Smooth muscle cell (in vitro differentiated cells): Measurements from ENCODE around the gene GPR139. TPM values are rescaled to one million over a fixed set of nuclear protein-coding genes. Genes with fewer than 3 reads are reported as not detected.
A peak's percentile ranks its signal among the peaks of the same experiment; 100 is the strongest.

Source experiments
- DNase-seq: peaks from one replicate; lab custom pipeline; 2025; ENCODE audit not compliant: unreplicated experiment; lab: John Stamatoyannopoulos, UW
- H2AFZ ChIP-seq: fragments of 200-600 bp; sonication (generic); 2 replicates; pipeline ENCODE4 v1.6.0; 2016; ENCODE audit warnings: antibody characterized with exemption, low read depth, mild to moderate bottlenecking
- H3F3A ChIP-seq: fragments of 200-600 bp; sonication (generic); 2 replicates; pipeline ENCODE4 v1.6.0; 2017; ENCODE audit warnings: antibody characterized with exemption, low read depth
- H3K27ac ChIP-seq: fragments of 200-600 bp; sonication (generic); 2 replicates; pipeline ENCODE4 v1.5.1; 2016; ENCODE audit warnings: low read depth, mild to moderate bottlenecking
- H3K27me3 ChIP-seq: fragments of 200-600 bp; sonication (generic); 2 replicates; pipeline ENCODE4 v1.6.1; 2016; ENCODE audit warnings: low read depth, mild to moderate bottlenecking
- H3K36me3 ChIP-seq: fragments of 200-600 bp; sonication (generic); 2 replicates; pipeline ENCODE4 v1.5.1; 2016; ENCODE audit warnings: low read depth
- H3K4me1 ChIP-seq: fragments of 200-600 bp; sonication (generic); 2 replicates; pipeline ENCODE4 v1.5.1; 2016; ENCODE audit warnings: low read depth
- H3K4me2 ChIP-seq: fragments of 200-600 bp; sonication (generic); 2 replicates; pipeline ENCODE4 v1.6.0; 2016; ENCODE audit warnings: mild to moderate bottlenecking
- H3K4me3 ChIP-seq: fragments of 200-600 bp; sonication (generic); 2 replicates; pipeline ENCODE4 v1.5.1; 2016; ENCODE audit warnings: mild to moderate bottlenecking
- H3K79me2 ChIP-seq: fragments of 200-600 bp; sonication (generic); 2 replicates; pipeline ENCODE4 v1.6.0; 2016; ENCODE audit warnings: low read depth, mild to moderate bottlenecking
- H3K9ac ChIP-seq: fragments of 200-600 bp; sonication (generic); 2 replicates; pipeline ENCODE4 v1.6.0; 2016; ENCODE audit warnings: low read depth
- H3K9me3 ChIP-seq: fragments of 200-600 bp; sonication (generic); replicated peaks from 2 replicates; pipeline ENCODE4 v1.5.1; 2016; ENCODE audit warnings: low read depth
- H4K20me1 ChIP-seq: fragments of 200-600 bp; sonication (generic); 2 replicates; pipeline ENCODE4 v1.6.0; 2016; ENCODE audit warnings: low read depth
- CTCF ChIP-seq: fragments of 200-600 bp; sonication (generic); IDR thresholded peaks from 2 replicates; pipeline ENCODE4 v1.5.1; 2017; ENCODE audit warnings: borderline replicate concordance, mild to moderate bottlenecking, antibody characterized with exemption; ENCODE audit not compliant: insufficient read depth, poor library complexity, severe bottlenecking
- WGBS: methylation state at CpG from one replicate; pipeline ENCODE4 v1.1.7; 2016; ENCODE audit warnings: low lambda C conversion rate; 5-methylcytosine and 5-hydroxymethylcytosine counted together
- polyA plus RNA-seq: library from polyadenylated mRNA; unstranded; fragments of >200 nt; fragmentation: Nextera tagmentation; extraction: Ambion mirVana; gene quantifications from 2 replicates; pipeline ENCODE4 v1.2.1, GENCODE V29; 2016
- total RNA-seq: library from RNA; depleted of rRNA; stranded (reverse); fragments of >200 nt; gene quantifications from 2 replicates; pipeline ENCODE4 v1.2.3, GENCODE V29; 2014

GPR139 gene
- total and polyA plus RNA-seq, 2 experiments from 2014 or later = not detected

- H3K27me3 ChIP-seq = peaks cover 76% of the 10 kb centered on the region
- H3K79me2 ChIP-seq = no peaks in the 10 kb centered on the region
- no peak overlapping the region for H3K27ac ChIP-seq
- no peaks in the 10 kb centered on the region for H4K20me1 ChIP-seq
- H3K9me3 ChIP-seq = no peaks in the 10 kb centered on the region
- no peak for TF ChIP-seq CTCF
- H3K4me1 ChIP-seq = peaks cover 13% of the 10 kb centered on the region
- no peaks in the 10 kb centered on the region for H3K36me3 ChIP-seq
- peak overlapping the region; percentile 61 for H3K4me2 ChIP-seq
- H3K9ac ChIP-seq = no peak overlapping the region
- H3F3A ChIP-seq = no peaks in the 10 kb centered on the region
- H3K4me3 ChIP-seq = no peak overlapping the region
- WGBS = 23% methylated on average over 33 of the region's 34 CpGs
- DNase-seq = no peak
- no peak overlapping the region for H2AFZ ChIP-seq
Measured at GRCh38 chr16:20074099-20074991, 655 bp upstream of the GPR139 start.

DNA sequence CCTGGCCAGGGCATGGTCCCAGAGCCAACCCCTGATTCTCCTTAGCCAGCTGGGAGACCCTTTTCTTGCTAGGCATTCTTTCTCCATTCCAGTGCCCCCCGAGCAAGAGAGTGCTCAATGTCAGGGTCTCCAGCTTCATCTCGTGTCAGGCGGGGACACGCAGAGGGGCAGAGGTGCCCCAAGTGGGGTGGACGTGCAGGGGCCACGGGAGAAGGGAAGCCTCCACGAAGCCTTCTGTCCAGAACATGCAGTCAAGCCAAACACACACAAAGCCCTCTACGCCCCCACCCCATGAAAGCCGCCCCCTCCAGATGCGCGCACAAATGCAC is 852 bp downstream of the GPR139 start:
- Histone ChIP-seq H3K9me3 (no peaks in the 10 kb centered on the region), H4K20me1 (no peaks in the 10 kb centered on the region), H3K4me3 (no peak overlapping the region), H3K27me3 (peaks cover 75% of the 10 kb centered on the region), H3K9ac (no peak overlapping the region), H2AFZ (no peak overlapping the region), H3K36me3 (no peaks in the 10 kb centered on the region), H3K27ac (no peak overlapping the region), H3K4me2 (no peak overlapping the region), H3F3A (no peaks in the 10 kb centered on the region), H3K4me1 (peaks cover 13% of the 10 kb centered on the region), H3K79me2 (no peaks in the 10 kb centered on the region)
- TF ChIP-seq CTCF = no peak
- no peak for DNase-seq
- 22% methylated on average over 8 of the region's 11 CpGs for WGBS

GRCh38 chr16:20072146-20072873 is 1.4 kb downstream of the GPR139 start:
- 71% methylated on average over 11 of the region's 11 CpGs for WGBS
- no peaks in the 10 kb centered on the region for H3K36me3 ChIP-seq
- no peak for DNase-seq
- H3K4me1 ChIP-seq = peaks cover 13% of the 10 kb centered on the region
- no peak overlapping the region for H2AFZ ChIP-seq
- no peaks in the 10 kb centered on the region for H3F3A ChIP-seq
- no peaks in the 10 kb centered on the region for H4K20me1 ChIP-seq
- H3K9me3 ChIP-seq = no peaks in the 10 kb centered on the region
- H3K27ac ChIP-seq = no peak overlapping the region
- no peak for TF ChIP-seq CTCF
- no peaks in the 10 kb centered on the region for H3K79me2 ChIP-seq
- H3K27me3 ChIP-seq = peaks cover 75% of the 10 kb centered on the region
- no peak overlapping the region for H3K4me2 ChIP-seq
- H3K4me3 ChIP-seq = no peak overlapping the region
- H3K9ac ChIP-seq = no peak overlapping the region
